Rectal smooth muscle tissue (tissue), 1 donor: ENCODE results near the gene DAB1.

Experiments used
- H3K27ac ChIP-seq: one replicate; pipeline ENCODE4 v1.7.0; 2013; ENCODE audit warnings: low read depth, low read length, inconsistent platforms
- H3K27me3 ChIP-seq: one replicate; pipeline ENCODE4 v1.7.0; 2013; ENCODE audit warnings: low read length; ENCODE audit not compliant: control insufficient read depth, insufficient read depth
- H3K36me3 ChIP-seq: one replicate; pipeline ENCODE4 v1.7.0; 2013; ENCODE audit warnings: low read length; ENCODE audit not compliant: control insufficient read depth, insufficient read depth
- H3K4me1 ChIP-seq: one replicate; pipeline ENCODE4 v1.7.0; 2013; ENCODE audit warnings: low read length; ENCODE audit not compliant: control insufficient read depth, insufficient read depth
- H3K4me3 ChIP-seq: one replicate; pipeline ENCODE4 v1.7.0; 2013; ENCODE audit warnings: low read length
- H3K9ac ChIP-seq: one replicate; pipeline ENCODE4 v1.7.0; 2013; ENCODE audit warnings: low read length

DAB1 gene

GRCh38 chr1:56991576-56991975 lies 432.3 kb downstream of the DAB1 start:
- Histone ChIP-seq H3K27me3 (peaks cover 2% of the 10 kb centered on the region), H3K36me3 (no peaks in the 10 kb centered on the region), H3K4me1 (no peaks in the 10 kb centered on the region), H3K27ac (no peak overlapping the region), H3K4me3 (no peak overlapping the region), H3K9ac (no peak overlapping the region)

DNA sequence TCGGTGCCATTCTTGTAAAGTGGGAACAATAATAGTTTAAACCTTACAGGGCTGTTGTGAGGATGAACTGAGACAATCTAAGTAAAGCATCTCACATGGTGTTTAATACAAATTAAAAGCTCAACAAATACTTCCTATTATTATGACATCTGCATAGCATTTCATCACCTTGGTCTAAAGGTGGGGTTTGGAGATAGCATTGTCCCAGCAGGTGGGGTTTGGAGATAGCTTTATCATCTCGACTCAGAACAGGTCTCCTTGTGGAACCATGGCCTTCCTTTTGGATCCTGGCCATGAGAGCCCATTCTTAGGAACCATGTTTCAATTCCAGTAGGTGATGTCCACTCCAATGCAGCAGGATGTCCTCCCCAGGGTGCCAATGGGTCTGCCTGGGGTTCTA lies 437.5 kb downstream of the DAB1 start:
- no peak overlapping the region for H3K9ac ChIP-seq
- H3K4me1 ChIP-seq = no peaks in the 10 kb centered on the region

GRCh38 chr1:56985857-56986256 lies 438.0 kb downstream of the DAB1 start:
- no peaks in the 10 kb centered on the region for H3K36me3 ChIP-seq
- no peak overlapping the region for H3K27ac ChIP-seq
- no peaks in the 10 kb centered on the region for H3K27me3 ChIP-seq
- H3K4me1 ChIP-seq = no peaks in the 10 kb centered on the region
- no peak overlapping the region for H3K4me3 ChIP-seq
- H3K9ac ChIP-seq = no peak overlapping the region

More for the DNA sequence above, 437.5 kb downstream of the DAB1 start:
- no peak overlapping the region for H3K4me3 ChIP-seq
- H3K27me3 ChIP-seq = no peaks in the 10 kb centered on the region
- H3K27ac ChIP-seq = no peak overlapping the region
- H3K36me3 ChIP-seq = no peaks in the 10 kb centered on the region

DNA sequence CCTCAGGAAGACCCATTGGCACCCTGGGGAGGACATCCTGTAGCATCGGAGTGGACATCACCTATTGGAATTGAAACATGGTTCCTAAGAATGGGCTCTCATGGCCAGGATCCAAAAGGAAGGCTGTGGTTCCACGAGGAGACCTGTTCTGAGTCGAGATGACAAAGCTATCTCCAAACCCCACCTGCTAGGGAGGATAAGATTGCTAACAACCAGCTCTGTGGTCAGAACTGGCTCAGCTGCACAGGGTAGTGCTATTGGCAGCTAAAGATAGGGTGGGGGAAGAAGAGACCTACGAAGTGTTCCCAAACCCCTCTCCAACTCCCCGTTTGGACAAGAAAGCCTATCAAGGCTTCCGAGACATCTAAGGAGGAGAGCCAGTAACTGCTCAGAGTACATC lies 440.4 kb downstream of the DAB1 start:
- H3K36me3 ChIP-seq = no peaks in the 10 kb centered on the region
- no peak overlapping the region for H3K9ac ChIP-seq
- no peaks in the 10 kb centered on the region for H3K4me1 ChIP-seq
- H3K27me3 ChIP-seq = no peaks in the 10 kb centered on the region
- H3K27ac ChIP-seq = no peak overlapping the region
- H3K4me3 ChIP-seq = no peak overlapping the region

GRCh38 chr1:56979986-56980755 lies 443.7 kb downstream of the DAB1 start:
- Histone ChIP-seq H3K4me3 (no peak overlapping the region), H3K27me3 (no peaks in the 10 kb centered on the region), H3K27ac (no peak overlapping the region), H3K9ac (no peak overlapping the region), H3K4me1 (no peaks in the 10 kb centered on the region), H3K36me3 (no peaks in the 10 kb centered on the region)

DNA sequence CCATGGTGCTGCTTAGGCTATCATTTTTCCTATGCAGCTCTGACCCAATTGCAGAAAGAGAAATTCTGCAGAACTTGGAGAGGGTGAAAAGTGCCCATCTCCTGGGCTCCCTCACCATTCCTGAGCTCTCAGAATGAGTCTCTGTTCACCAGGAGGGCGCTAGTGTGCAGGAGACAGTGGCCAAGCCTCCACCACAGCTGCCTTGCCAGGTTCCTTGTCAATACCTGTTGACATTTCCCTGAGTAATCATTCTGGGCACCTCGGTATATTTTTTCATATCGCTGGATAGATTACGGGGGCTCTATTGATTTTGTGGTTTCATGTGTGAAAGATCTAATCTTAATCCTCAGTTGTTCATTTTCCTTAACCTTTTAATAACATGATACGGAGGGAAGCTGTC lies 445.0 kb downstream of the DAB1 start:
- Histone ChIP-seq H3K9ac (no peak overlapping the region), H3K36me3 (no peaks in the 10 kb centered on the region), H3K4me1 (no peaks in the 10 kb centered on the region), H3K27ac (no peak overlapping the region), H3K27me3 (no peaks in the 10 kb centered on the region), H3K4me3 (no peak overlapping the region)

DNA sequence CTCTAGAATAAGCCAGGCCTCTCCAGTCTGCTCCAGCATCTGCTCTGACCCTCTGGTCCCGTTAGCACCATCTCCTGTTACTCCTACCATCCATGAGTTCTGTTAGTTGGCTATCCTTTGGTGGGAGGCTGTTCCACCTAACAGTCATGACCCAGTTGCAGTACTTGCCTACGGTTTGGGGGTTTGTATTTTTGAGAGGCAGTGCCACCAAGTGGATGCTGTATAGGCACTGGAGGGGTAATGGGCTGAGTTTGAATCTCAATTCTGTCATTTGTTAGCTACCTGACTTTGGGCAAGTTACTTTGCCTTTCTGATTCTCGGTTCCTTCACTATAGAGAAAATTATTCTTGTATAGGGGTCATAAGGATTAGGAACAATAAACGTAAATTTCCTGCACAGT lies 445.9 kb downstream of the DAB1 start:
- Histone ChIP-seq H3K27ac (no peak overlapping the region), H3K27me3 (no peaks in the 10 kb centered on the region)

GRCh38 chr1:56975446-56975845 lies 448.4 kb downstream of the DAB1 start:
- Histone ChIP-seq H3K9ac (no peak overlapping the region), H3K27ac (no peak overlapping the region), H3K36me3 (no peaks in the 10 kb centered on the region), H3K4me1 (no peaks in the 10 kb centered on the region), H3K27me3 (no peaks in the 10 kb centered on the region), H3K4me3 (no peak overlapping the region)

More for the DNA sequence above, 445.9 kb downstream of the DAB1 start:
- no peak overlapping the region for H3K9ac ChIP-seq
- no peak overlapping the region for H3K4me3 ChIP-seq
- no peaks in the 10 kb centered on the region for H3K4me1 ChIP-seq
- no peaks in the 10 kb centered on the region for H3K36me3 ChIP-seq

DNA sequence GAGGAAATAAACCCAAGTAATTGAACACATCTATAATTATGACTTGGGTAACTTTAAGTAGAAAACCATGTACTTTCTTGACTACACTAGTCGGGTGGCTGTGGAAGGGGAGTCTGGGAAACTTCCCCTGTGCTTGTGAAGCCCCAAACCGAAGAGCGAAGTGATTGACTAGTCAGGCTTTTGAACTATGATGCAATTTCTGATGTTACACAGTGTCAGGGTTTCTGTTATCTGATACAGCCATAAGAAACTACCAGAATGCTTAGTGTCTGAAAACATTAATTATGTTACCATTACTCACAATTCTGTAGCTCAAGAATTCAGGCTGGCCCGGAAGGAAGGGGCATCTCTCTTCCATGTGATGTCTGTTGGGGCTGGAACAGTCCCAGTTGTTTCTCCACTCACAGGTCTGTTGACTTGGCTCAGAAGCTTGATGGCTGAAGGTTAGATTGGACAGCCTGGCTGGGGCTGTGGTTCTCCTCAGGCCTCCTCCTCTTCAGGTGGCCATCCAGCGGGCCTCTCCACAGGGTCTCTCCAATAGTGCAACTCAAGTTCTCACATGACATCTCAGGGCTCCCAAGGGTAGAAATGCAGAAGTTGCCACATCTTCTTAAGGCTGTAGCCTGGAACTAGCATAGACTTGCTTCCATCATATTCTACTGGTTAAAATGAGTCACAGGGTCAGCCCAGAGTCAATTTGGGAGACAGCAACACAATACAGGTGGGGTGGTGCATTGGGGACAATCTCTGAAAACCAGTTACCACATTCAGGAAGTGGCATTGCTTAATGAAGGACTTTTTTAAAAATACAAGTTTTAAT lies 449.7 kb downstream of the DAB1 start:
- H3K27ac ChIP-seq = no peak overlapping the region
- no peak overlapping the region for H3K9ac ChIP-seq
- no peaks in the 10 kb centered on the region for H3K4me1 ChIP-seq
- H3K4me3 ChIP-seq = no peak overlapping the region
- H3K36me3 ChIP-seq = no peaks in the 10 kb centered on the region
- H3K27me3 ChIP-seq = no peaks in the 10 kb centered on the region

- H3K36me3 ChIP-seq = no peaks in the 10 kb centered on the region
- no peaks in the 10 kb centered on the region for H3K4me1 ChIP-seq
- no peaks in the 10 kb centered on the region for H3K27me3 ChIP-seq
- H3K27ac ChIP-seq = no peak overlapping the region
- H3K4me3 ChIP-seq = no peak overlapping the region
- H3K9ac ChIP-seq = no peak overlapping the region
Observed at GRCh38 chr1:56972976-56973375, 450.9 kb downstream of the DAB1 start.

- no peaks in the 10 kb centered on the region for H3K27me3 ChIP-seq
Observed at GRCh38 chr1:56970280-56970679, 453.6 kb downstream of the DAB1 start.

GRCh38 chr1:56968878-56969495 lies 454.9 kb downstream of the DAB1 start:
- H3K4me1 ChIP-seq = no peaks in the 10 kb centered on the region
- H3K27me3 ChIP-seq = no peaks in the 10 kb centered on the region
- H3K4me3 ChIP-seq = no peak overlapping the region
- no peaks in the 10 kb centered on the region for H3K36me3 ChIP-seq
- H3K9ac ChIP-seq = no peak overlapping the region
- H3K27ac ChIP-seq = no peak overlapping the region

More at GRCh38 chr1:56970280-56970679, 453.6 kb downstream of the DAB1 start:
- Histone ChIP-seq H3K36me3 (no peaks in the 10 kb centered on the region), H3K27ac (no peak overlapping the region), H3K4me3 (no peak overlapping the region), H3K9ac (no peak overlapping the region), H3K4me1 (no peaks in the 10 kb centered on the region)
